K562 (cell line): ENCODE results near the gene DIMT1.

ENCODE experiments used
- HBP1 ChIP-seq: fragments of 450-650 bp; formaldehyde crosslinking; IDR thresholded peaks from 2 replicates; pipeline ENCODE4 v1.4.0; 2022; ENCODE audit warnings: missing genetic modification characterization
- TFAP4 ChIP-seq: sonication (generic); formaldehyde crosslinking; IDR thresholded peaks from 2 replicates; pipeline ENCODE4 v1.8.0; 2022; ENCODE audit warnings: missing genetic modification reagents, mild to moderate bottlenecking, moderate library complexity, borderline replicate concordance
- ZNF324 ChIP-seq: fragments of 250-450 bp; sonication (Bioruptor Pico); IDR thresholded peaks from 2 replicates; pipeline ENCODE4 v1.4.0; 2020; ENCODE audit warnings: mild to moderate bottlenecking

GRCh38 chr5:62386824-62387223, 16.9 kb downstream of the DIMT1 start:
- TF ChIP-seq TFAP4 (CRISPR knock-in tag), result no peak
- TF ChIP-seq ZNF324 (CRISPR knock-in tag), result no peak
- TF ChIP-seq HBP1, result no peak
